ENCODE measurements around the gene MAST1. TPM values are rescaled to one million over a fixed set of nuclear protein-coding genes. Genes with fewer than 3 reads are reported as not detected.
A peak's percentile ranks its signal among the peaks of the same experiment; 100 is the strongest.

The MAST1 gene
- total RNA-seq, 2 donors from 2014 or later: 0.42 to 1.4 TPM

- Histone ChIP-seq H3K9me3 (no peaks in the 10 kb centered on the region), H3K27ac (no peak overlapping the region), H3K9ac (ENCODE audit: low read depth in 2 of 2, low read length in 2 of 2) (no peak overlapping the region), H3K36me3 (no peaks in the 10 kb centered on the region), H3K4me1 (peaks cover 11% of the 10 kb centered on the region), H3K27me3 (no peaks in the 10 kb centered on the region), H3K4me3 (no peak overlapping the region)
- no peak for DNase-seq
- no peak for TF ChIP-seq CTCF (IDR thresholded peaks at IDR 0.05)
- intact Hi-C loops (cut with DNase I): no loop called here
Observed at GRCh38 chr19:12866416-12867119, 28.3 kb downstream of the MAST1 start.

- Histone ChIP-seq H3K36me3 (no peaks in the 10 kb centered on the region), H3K27ac (no peak overlapping the region), H3K27me3 (no peaks in the 10 kb centered on the region), H3K9me3 (no peaks in the 10 kb centered on the region), H3K4me1 (peaks cover 11% of the 10 kb centered on the region), H3K4me3 (peak overlapping the region; percentile 47), H3K9ac (ENCODE audit: low read depth in 2 of 2, low read length in 2 of 2) (peak overlapping the region; percentile 61 to 63)
- DNase-seq: peak; percentile 71
- TF ChIP-seq CTCF (IDR thresholded peaks at IDR 0.05): no peak
- intact Hi-C loops (cut with DNase I): no loop called here
Observed at GRCh38 chr19:12867120-12868099, 29.1 kb downstream of the MAST1 start.

GRCh38 chr19:12868540-12869112 is 30.3 kb downstream of the MAST1 start:
- no peak for TF ChIP-seq CTCF (IDR thresholded peaks at IDR 0.05)
- no peaks in the 10 kb centered on the region for H3K9me3 ChIP-seq
- H3K4me3 ChIP-seq: no peak overlapping the region
- H3K9ac ChIP-seq (ENCODE audit: low read depth in 2 of 2, low read length in 2 of 2): no peak overlapping the region
- H3K4me1 ChIP-seq: peaks cover 11% of the 10 kb centered on the region
- no peak for DNase-seq
- intact Hi-C loops (cut with DNase I): no loop called here
- H3K27ac ChIP-seq: no peak overlapping the region
- H3K36me3 ChIP-seq: no peaks in the 10 kb centered on the region
- no peaks in the 10 kb centered on the region for H3K27me3 ChIP-seq

GRCh38 chr19:12871681-12872080 is 33.4 kb downstream of the MAST1 start:
- Histone ChIP-seq H3K4me3 (no peak overlapping the region), H3K4me1 (peaks cover 11% of the 10 kb centered on the region), H3K36me3 (no peaks in the 10 kb centered on the region), H3K27ac (no peak overlapping the region), H3K27me3 (no peaks in the 10 kb centered on the region), H3K9me3 (no peaks in the 10 kb centered on the region), H3K9ac (ENCODE audit: low read depth in 2 of 2, low read length in 2 of 2) (no peak overlapping the region)
- intact Hi-C loops (cut with DNase I): no loop called here
- no peak for TF ChIP-seq CTCF (IDR thresholded peaks at IDR 0.05)
- DNase-seq: no peak

GRCh38 chr19:12872255-12872654 is 33.9 kb downstream of the MAST1 start:
- H3K9me3 ChIP-seq: no peaks in the 10 kb centered on the region
- no peaks in the 10 kb centered on the region for H3K36me3 ChIP-seq
- TF ChIP-seq CTCF (IDR thresholded peaks at IDR 0.05): no peak
- intact Hi-C loops (cut with DNase I): no loop called here
- peaks cover 8% of the 10 kb centered on the region for H3K4me1 ChIP-seq
- no peak overlapping the region for H3K4me3 ChIP-seq
- H3K27me3 ChIP-seq: no peaks in the 10 kb centered on the region
- H3K27ac ChIP-seq: no peak overlapping the region
- no peak for DNase-seq
- no peak overlapping the region for H3K9ac ChIP-seq (ENCODE audit: low read depth in 2 of 2, low read length in 2 of 2)
